Mesothelial cell of epicardium (in vitro differentiated cells): ENCODE data around the gene PDE4D. TPM values are rescaled to one million over a fixed set of nuclear protein-coding genes. Genes with fewer than 3 reads are reported as not detected.

Source experiments
- DNase-seq, 2 experiments: peaks; one replicate each; pipeline ENCODE4 v3.0.0; 2021; ENCODE audit warnings: low spot score in 2 of 2; ENCODE audit not compliant: unreplicated experiment in 2 of 2
- H3K27ac Mint-ChIP-seq: 2 replicates; pipeline ENCODE4 v1.8.0; 2021; ENCODE audit warnings: mixed read lengths
- H3K27me3 Mint-ChIP-seq: 2 replicates; pipeline ENCODE4 v1.8.0; 2021; ENCODE audit warnings: low read depth, mixed read lengths
- H3K36me3 Mint-ChIP-seq: 2 replicates; pipeline ENCODE4 v1.8.0; 2021; ENCODE audit warnings: mixed read lengths
- H3K4me1 Mint-ChIP-seq: 2 replicates; pipeline ENCODE4 v1.8.0; 2021; ENCODE audit warnings: mixed read lengths
- H3K4me3 Mint-ChIP-seq: 2 replicates; pipeline ENCODE4 v1.8.0; 2021; ENCODE audit warnings: mild to moderate bottlenecking, moderate library complexity, mixed read lengths
- H3K9me3 Mint-ChIP-seq: 2 replicates; pipeline ENCODE4 v1.8.0; 2021; ENCODE audit warnings: mixed read lengths
- total RNA-seq: library from RNA; stranded (reverse); gene quantifications from 3 replicates; pipeline ENCODE4 v1.2.1, GENCODE V29; 2021
- TF ChIP-seq, protein P1 (sequence below): fragments of 200-600 bp; sonication (generic); IDR thresholded peaks from one replicate; pipeline ENCODE4 v1.5.0; 2021; ENCODE audit warnings: antibody characterized with exemption; ENCODE audit not compliant: unreplicated experiment

The PDE4D gene
- total RNA-seq, 1 donor from 2014 or later = 105 TPM

DNA sequence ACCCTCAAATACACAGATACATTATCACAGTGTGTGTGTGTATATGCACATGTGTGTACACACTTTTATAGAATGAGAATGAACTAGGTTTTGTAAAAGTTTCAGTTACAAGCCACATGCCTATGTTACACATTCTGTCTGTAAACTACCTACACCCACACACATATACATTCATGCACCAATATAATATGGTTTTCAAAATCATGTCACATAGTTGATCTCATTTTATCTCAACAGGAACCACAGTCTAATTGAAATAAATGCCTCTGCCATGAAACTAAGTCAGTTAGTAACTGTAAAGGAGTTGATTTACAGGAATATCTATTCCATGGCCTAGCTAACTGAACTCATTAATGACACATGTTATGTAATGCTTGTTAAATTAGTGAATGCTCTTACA lies 646.6 kb downstream of the PDE4D start:
- Mint-ChIP-seq H3K27ac (peak overlapping the region; percentile 86), H3K27me3 (no peaks in the 10 kb centered on the region), H3K4me1 (peaks cover 35% of the 10 kb centered on the region), H3K9me3 (peaks cover 12% of the 10 kb centered on the region), H3K4me3 (no peak overlapping the region), H3K36me3 (peaks cover 12% of the 10 kb centered on the region)
- no peak for DNase-seq
- TF ChIP-seq, protein P1, sequence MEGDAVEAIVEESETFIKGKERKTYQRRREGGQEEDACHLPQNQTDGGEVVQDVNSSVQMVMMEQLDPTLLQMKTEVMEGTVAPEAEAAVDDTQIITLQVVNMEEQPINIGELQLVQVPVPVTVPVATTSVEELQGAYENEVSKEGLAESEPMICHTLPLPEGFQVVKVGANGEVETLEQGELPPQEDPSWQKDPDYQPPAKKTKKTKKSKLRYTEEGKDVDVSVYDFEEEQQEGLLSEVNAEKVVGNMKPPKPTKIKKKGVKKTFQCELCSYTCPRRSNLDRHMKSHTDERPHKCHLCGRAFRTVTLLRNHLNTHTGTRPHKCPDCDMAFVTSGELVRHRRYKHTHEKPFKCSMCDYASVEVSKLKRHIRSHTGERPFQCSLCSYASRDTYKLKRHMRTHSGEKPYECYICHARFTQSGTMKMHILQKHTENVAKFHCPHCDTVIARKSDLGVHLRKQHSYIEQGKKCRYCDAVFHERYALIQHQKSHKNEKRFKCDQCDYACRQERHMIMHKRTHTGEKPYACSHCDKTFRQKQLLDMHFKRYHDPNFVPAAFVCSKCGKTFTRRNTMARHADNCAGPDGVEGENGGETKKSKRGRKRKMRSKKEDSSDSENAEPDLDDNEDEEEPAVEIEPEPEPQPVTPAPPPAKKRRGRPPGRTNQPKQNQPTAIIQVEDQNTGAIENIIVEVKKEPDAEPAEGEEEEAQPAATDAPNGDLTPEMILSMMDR = no peak

DNA sequence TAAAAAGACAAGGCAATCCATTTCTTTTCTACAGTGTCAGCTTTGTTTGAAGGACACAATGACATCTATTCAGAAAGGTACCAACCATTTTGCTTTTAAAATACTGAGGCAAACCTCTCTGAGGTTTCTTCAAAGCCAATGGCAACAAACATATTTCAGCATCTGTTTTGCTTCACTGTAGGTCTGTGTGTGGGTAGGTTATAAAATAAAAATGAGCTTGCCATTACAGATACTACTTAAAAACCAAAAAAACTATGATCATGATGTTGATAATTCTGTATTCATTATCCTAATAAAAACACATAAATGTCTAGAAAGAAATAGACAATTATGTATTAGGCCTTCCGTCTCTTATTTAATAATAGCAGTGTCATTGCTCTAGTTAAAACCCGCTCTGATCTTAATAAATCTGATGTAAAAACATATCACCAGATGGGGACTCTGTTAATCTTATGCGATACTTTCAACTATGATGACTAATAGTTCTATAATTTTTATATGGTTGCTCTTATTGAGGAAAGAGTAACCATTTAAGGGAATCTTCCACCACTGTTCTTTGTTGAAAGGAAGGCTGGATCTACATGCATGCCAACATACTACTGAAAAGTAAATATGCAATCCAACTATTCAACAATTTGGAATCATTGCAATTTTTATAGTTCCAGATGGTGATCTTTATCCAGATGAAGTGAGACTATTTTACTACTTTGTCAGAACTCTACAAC lies 647.2 kb downstream of the PDE4D start:
- H3K9me3 Mint-ChIP-seq = peaks cover 7% of the 10 kb centered on the region
- H3K4me3 Mint-ChIP-seq = no peak overlapping the region
- no peak for DNase-seq
- H3K36me3 Mint-ChIP-seq = peaks cover 6% of the 10 kb centered on the region
- TF ChIP-seq, protein P1 = no peak
- peak overlapping the region; percentile 86 for H3K27ac Mint-ChIP-seq
- peaks cover 38% of the 10 kb centered on the region for H3K4me1 Mint-ChIP-seq
- H3K27me3 Mint-ChIP-seq = no peaks in the 10 kb centered on the region

DNA sequence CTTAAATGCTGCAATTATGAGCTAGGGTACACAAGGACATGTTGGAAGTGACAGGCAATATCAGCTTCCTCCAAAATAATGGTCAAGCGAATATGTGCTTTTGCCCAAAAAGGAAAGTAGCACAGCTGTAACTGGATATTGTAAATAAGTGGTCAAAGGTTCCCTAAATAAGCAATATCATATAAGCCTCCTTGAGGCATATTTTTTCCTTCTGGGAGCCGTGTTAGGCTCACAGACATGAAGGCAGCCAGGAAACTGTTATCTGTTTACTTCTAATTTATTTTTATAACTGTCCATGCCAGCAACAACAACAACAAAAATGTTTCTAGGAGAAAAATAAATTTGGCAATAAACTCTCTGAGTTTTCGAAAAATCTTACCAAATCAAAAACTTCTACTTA lies 648.3 kb downstream of the PDE4D start:
- Mint-ChIP-seq H3K9me3 (no peaks in the 10 kb centered on the region), H3K4me1 (peaks cover 49% of the 10 kb centered on the region), H3K27ac (no peak overlapping the region), H3K4me3 (no peak overlapping the region), H3K36me3 (no peaks in the 10 kb centered on the region), H3K27me3 (no peaks in the 10 kb centered on the region)
- no peak for DNase-seq
- TF ChIP-seq, protein P1 = no peak

DNA sequence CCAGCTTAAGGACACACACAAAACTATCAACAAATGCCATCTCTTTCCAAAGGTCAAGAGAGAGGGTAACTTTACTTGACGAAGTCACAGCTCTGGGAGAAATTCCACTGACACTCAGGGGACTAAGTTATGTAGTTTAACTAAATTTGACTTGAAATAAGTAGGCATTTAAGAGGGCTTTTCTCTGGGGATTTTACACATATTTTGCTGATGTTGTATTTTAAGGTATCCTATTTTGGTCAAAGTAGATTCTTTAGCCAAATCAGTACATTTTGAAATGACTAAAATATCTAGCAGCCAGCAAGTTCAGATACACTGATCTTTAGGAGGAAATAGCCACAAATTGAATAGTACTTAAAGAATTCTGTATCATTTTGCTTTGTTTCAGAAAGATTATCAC lies 652.0 kb downstream of the PDE4D start:
- no peaks in the 10 kb centered on the region for H3K9me3 Mint-ChIP-seq
- H3K27me3 Mint-ChIP-seq = no peaks in the 10 kb centered on the region
- no peak overlapping the region for H3K27ac Mint-ChIP-seq
- peaks cover 38% of the 10 kb centered on the region for H3K4me1 Mint-ChIP-seq
- DNase-seq = no peak
- no peak overlapping the region for H3K4me3 Mint-ChIP-seq
- TF ChIP-seq, protein P1 = no peak
- no peaks in the 10 kb centered on the region for H3K36me3 Mint-ChIP-seq

DNA sequence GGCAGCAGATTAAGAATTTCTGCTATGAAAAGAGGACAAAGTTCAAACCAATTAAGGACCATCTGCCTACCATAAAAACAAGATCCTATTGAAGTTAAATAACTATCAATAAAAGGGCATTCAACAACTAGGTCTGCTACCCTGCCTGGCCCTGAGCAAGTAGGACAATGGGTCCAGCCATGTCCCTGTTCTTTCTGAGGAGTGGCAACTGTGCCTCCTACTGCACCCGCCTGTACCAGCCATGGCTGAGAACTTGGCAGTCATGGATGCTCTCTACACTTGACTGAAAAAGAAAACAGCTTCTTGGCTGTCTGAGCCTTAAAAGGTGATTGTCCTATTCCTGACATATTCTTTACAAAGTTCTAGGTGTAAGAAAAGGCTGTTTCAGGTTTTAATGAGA lies 652.4 kb downstream of the PDE4D start:
- TF ChIP-seq, protein P1 = no peak
- Mint-ChIP-seq H3K27ac (no peak overlapping the region), H3K4me1 (peaks cover 37% of the 10 kb centered on the region), H3K27me3 (no peaks in the 10 kb centered on the region), H3K4me3 (no peak overlapping the region), H3K9me3 (no peaks in the 10 kb centered on the region), H3K36me3 (no peaks in the 10 kb centered on the region)
- DNase-seq = no peak
